ENCODE measurements around the gene SLC27A1.

Gene SLC27A1

DNA sequence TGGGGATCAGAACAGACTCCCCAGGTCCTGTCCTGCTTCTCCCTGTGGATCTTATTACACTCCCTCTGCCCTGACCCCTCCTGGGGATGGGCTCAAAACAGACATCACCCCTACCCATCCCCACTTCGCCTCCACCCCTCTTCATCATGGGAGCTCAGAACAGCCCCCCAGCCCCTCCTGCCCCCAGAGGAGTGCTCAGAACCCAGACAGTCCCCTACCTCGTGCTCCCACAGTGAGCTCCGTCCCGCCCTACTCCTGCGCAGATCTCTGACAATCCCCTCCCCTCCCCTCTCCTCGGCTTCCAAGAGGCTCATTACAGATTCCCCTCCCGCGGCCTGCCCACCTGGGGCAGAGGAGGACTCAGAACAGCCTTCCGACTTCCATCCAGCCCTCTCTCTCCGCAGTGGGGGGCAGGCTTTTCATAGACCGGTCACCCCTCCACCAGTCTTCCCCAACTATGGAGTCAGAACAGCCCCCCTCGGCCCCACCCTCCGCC, 15.7 kb upstream of the SLC27A1 start:
- TF ChIP-seq POLR2AphosphoS5 (IDR thresholded peaks at IDR 0.05; ENCODE audit: low read depth, low read length) (no peak), SIN3A (IDR thresholded peaks at IDR 0.05; ENCODE audit: borderline replicate concordance, insufficient read depth, low read length) (no peak), TAF1 (IDR thresholded peaks at IDR 0.05; ENCODE audit: borderline replicate concordance, insufficient read depth, low read length) (no peak), FOXP2 (optimal IDR thresholded peaks at IDR 0.05; ENCODE audit: borderline replicate concordance, extremely low read depth, extremely low read length, insufficient read depth) (no peak)
- TF ChIP-seq, protein P1, sequence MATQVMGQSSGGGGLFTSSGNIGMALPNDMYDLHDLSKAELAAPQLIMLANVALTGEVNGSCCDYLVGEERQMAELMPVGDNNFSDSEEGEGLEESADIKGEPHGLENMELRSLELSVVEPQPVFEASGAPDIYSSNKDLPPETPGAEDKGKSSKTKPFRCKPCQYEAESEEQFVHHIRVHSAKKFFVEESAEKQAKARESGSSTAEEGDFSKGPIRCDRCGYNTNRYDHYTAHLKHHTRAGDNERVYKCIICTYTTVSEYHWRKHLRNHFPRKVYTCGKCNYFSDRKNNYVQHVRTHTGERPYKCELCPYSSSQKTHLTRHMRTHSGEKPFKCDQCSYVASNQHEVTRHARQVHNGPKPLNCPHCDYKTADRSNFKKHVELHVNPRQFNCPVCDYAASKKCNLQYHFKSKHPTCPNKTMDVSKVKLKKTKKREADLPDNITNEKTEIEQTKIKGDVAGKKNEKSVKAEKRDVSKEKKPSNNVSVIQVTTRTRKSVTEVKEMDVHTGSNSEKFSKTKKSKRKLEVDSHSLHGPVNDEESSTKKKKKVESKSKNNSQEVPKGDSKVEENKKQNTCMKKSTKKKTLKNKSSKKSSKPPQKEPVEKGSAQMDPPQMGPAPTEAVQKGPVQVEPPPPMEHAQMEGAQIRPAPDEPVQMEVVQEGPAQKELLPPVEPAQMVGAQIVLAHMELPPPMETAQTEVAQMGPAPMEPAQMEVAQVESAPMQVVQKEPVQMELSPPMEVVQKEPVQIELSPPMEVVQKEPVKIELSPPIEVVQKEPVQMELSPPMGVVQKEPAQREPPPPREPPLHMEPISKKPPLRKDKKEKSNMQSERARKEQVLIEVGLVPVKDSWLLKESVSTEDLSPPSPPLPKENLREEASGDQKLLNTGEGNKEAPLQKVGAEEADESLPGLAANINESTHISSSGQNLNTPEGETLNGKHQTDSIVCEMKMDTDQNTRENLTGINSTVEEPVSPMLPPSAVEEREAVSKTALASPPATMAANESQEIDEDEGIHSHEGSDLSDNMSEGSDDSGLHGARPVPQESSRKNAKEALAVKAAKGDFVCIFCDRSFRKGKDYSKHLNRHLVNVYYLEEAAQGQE (IDR thresholded peaks at IDR 0.05; ENCODE audit: insufficient read depth in 1 of 2, low read depth in 2 of 2, low read length in 2 of 2) = no peak

DNA sequence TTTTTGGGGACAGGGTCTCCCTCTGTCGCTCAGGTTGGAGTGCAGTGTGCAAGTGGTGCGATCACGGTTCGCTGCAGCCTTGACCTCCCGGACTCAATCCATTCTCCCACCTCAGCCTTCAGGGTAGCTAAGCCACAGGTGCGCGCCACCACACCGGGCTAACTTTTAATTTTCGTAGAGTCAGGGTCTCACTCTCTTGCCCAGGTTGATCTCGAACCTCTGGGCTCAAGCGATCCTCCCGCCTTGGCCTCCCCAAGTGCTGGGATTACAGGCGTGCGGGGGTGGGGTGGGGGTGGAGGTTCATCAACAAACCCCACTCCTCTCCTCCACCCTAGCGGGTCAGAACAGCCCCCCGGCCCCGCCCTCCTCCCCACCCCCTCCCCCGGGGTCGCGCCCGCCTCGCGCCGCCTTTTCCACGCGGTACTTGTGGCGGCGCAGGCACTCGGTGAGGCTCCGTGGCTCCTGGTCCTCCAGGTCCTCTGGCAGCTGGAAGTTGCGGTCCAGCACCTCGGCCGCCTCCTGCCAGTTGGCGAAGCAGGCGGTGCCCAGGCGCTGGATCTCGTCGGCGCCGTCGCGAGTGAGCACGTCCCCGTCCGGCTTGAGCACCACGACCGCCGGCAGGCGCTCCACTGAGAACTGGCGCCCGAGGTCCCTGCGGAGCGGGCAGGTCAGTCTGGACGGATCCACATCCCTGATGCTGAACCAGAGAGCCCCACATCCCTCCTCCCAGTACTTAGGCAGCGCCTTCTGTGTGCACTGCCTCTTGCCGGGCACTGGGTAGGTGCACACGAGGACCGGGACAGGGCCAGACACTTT, 14.8 kb upstream of the SLC27A1 start:
- TF ChIP-seq FOXP2 (optimal IDR thresholded peaks at IDR 0.05; ENCODE audit: borderline replicate concordance, extremely low read depth, extremely low read length, insufficient read depth) = no peak
- TF ChIP-seq POLR2AphosphoS5 (IDR thresholded peaks at IDR 0.05; ENCODE audit: low read depth, low read length) = no peak
- no peak for TF ChIP-seq SIN3A (IDR thresholded peaks at IDR 0.05; ENCODE audit: borderline replicate concordance, insufficient read depth, low read length)
- TF ChIP-seq, protein P1 (IDR thresholded peaks at IDR 0.05; ENCODE audit: insufficient read depth in 1 of 2, low read depth in 2 of 2, low read length in 2 of 2) = no peak
- no peak for TF ChIP-seq TAF1 (IDR thresholded peaks at IDR 0.05; ENCODE audit: borderline replicate concordance, insufficient read depth, low read length)

DNA sequence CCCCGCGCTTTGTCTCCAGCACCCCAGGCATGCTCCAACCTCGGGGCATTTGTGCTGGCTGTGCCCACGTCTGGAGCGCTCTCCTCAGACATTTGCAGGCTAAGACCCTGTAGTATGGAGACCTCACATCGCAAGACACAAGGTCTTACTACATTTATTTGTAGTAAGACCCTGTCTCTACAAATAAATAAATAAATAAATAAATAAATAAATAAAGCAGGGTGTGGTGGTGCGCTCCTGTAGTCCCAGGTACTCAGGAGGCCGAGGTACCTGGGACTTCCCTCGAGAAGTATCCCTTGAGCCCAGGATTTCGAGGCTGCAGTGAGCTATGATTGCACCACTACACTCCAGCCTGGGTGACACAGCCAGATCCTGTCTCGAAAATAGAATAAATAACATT, 14.2 kb upstream of the SLC27A1 start:
- TF ChIP-seq, protein P1 (IDR thresholded peaks at IDR 0.05; ENCODE audit: insufficient read depth in 1 of 2, low read depth in 2 of 2, low read length in 2 of 2) = no peak
- TF ChIP-seq FOXP2 (optimal IDR thresholded peaks at IDR 0.05; ENCODE audit: borderline replicate concordance, extremely low read depth, extremely low read length, insufficient read depth) (no peak), POLR2AphosphoS5 (IDR thresholded peaks at IDR 0.05; ENCODE audit: low read depth, low read length) (no peak)

DNA sequence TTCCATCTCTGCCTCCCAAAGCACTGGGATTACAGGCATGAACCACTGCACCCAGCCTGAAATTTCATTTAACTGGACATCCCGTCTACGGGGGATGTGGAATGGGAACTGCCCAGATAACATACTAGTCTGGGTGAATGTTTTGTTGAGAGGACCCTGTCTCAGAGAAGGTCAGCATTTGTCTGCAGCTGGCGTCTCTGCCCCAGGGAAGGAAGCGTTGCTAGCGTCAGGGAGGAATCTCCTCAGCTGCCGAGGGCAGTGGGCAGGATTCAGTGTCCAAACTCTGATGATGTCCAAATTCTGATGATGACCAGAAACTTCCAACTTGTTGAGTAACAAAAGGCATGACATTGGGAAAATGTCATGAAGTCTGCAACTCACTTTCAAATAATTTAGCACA, 12.7 kb upstream of the SLC27A1 start:
- TF ChIP-seq TAF1 (IDR thresholded peaks at IDR 0.05; ENCODE audit: borderline replicate concordance, insufficient read depth, low read length) = no peak
- TF ChIP-seq SIN3A (IDR thresholded peaks at IDR 0.05; ENCODE audit: borderline replicate concordance, insufficient read depth, low read length) = no peak
- TF ChIP-seq, protein P1 (IDR thresholded peaks at IDR 0.05; ENCODE audit: insufficient read depth in 1 of 2, low read depth in 2 of 2, low read length in 2 of 2) = no peak
- TF ChIP-seq FOXP2 (optimal IDR thresholded peaks at IDR 0.05; ENCODE audit: borderline replicate concordance, extremely low read depth, extremely low read length, insufficient read depth) = no peak
